Left cardiac atrium (tissue), 4 donors: ENCODE data around the gene SPRR4. TPM values are rescaled to one million over a fixed set of nuclear protein-coding genes. Genes with fewer than 3 reads are reported as not detected.

Source experiments
- ATAC-seq, 2 donors: fragments of 200-7000 bp; cut with Tn5 transposase; one replicate each; pipeline ENCODE4 v1.9.1; 2020; ENCODE audit warnings: mild to moderate bottlenecking in 2 of 2, moderate library complexity in 2 of 2
- DNase-seq: peaks from one replicate; pipeline ENCODE4 v3.0.0-alpha.2; 2020
- intact Hi-C, 2 donors: fragments of 100-400 bp; cut with DNase I; formaldehyde crosslinking; loops; one replicate each; pipeline versions ENCODE4 v1.14.1 to v1.15.1; 2022 to 2023
- long read RNA-seq: library from polyadenylated mRNA; unstranded; transcript quantifications from one replicate; pipeline ENCODE4 v2.0.0, GENCODE V29; 2021
- total RNA-seq, 2 donors: library from RNA; stranded (reverse); fragmentation: NEBNext Ultra II Directional; extraction: Animal tissue kit (Norgen Biotek cat#: 25700); gene quantifications; one replicate each; pipeline ENCODE4 v1.2.1, GENCODE V29; 2021
- donor health status: DM: no; HTN: yes; CAD: no.
- donor health status: DM: no; HTN: yes; CAD: no; lungs with severe emphysema.
- donor health status: DM: yes; HTN: yes; CAD: no.
- donor health status: Dilated cardiomyopathy.

The SPRR4 gene
- not detected for total RNA-seq
- long read RNA-seq: 0 reads

GRCh38 chr1:152970495-152970894, at the start of gene SPRR4:
TSS of gene SPRR4 (plus strand) at chr1:152970648. CDS start at chr1:152971891, 1,243 bp downstream.
- no peak for DNase-seq
- no peak for ATAC-seq
- intact Hi-C loops: no loop called here

DNA sequence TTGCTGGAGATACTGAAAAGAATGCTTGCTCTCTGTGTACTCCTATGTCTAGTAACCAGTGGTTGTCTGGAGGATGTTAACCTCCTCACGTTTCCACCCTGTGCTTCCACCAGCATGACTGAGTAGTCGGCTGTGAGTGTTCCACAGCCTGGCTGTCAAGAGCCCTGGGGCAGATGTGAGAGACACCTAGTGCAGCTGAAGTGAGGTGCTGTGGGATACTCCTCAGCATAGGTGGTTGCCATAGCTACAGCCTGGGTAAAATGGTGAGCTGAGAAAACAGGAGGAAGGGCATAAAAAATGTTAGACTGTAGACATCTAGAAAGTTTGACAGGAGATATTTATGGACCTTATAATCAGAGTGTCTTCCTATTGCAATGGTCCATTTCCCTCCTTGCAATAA, 46.3 kb upstream of the SPRR4 start:
- DNase-seq: no peak
- ATAC-seq: no peak
- intact Hi-C loops: no loop called here

DNA sequence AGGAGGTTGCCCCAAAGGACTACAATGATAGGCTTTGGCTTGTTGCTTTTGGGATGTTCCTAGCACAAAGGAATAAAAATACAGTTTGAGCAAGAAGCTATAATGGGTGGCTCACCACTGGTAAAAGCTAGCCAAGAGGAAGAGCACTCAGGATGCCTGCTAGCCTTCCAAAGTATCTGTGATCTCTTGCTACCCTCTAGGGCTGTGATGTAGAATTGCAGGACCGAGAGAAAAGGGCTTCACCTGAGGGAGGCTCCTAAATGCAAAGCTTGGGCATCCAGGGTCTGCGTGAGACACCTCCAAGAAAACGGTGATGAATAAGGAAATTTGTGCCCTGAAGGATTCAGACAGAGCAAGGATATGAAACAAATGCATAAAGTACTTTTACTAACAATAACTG, 44.4 kb upstream of the SPRR4 start:
- no peak for DNase-seq

DNA sequence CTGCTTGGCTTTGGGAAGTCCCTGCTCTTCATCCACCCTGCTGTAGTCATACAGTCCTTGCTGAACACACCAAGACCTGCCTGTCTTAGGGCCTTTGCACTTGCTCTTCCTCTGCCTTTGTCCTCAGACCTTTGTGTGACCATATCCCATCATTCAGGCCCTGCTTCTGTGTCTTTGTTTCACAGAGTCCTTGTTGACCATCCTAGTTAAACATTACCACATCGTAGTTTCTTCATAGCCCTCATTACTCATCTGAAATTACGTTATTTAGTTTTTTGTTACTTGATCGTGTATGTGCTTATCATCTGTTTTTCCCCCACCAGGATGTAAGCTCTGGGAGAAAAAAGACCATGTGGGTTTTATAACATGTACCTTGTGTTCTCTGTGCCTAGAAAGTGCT, 41.8 kb upstream of the SPRR4 start:
- no peak for ATAC-seq
- intact Hi-C loops: no loop called here
- DNase-seq: no peak

More for the DNA sequence above, 44.4 kb upstream of the SPRR4 start:
- intact Hi-C loops: no loop called here
- ATAC-seq: no peak

DNA sequence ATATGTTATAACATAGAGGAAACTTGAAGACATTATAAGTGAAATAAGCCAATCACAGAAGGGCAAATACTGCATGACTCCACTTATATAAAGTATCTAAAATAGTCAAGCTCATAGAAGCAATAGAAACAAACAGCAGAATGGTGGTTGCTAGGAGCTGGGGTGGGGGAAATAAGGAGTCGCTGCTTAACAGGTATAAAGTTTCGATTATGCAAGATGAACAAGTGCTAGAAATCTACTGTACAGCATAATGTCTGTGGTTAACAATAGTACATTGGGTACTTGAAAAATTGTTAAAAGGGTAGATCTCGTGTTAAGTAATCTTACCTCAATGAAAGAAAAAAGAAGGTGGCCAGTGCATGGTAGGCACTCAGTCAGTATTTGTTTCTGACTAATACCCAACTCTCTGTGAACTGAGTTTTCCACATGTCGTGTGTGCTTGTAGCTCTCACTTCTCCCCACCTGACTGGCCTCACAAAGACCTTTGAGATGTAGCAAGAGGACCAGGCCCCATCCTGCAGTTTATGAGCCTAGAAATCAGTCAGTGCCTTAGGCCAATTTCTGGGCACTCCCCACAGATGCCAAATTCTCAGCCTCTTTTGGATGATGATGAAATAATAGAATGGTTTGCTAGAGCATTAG, 38.2 kb upstream of the SPRR4 start:
- DNase-seq (no peak), ATAC-seq (no peak)
- intact Hi-C loops: no loop called here

- DNase-seq (no peak), ATAC-seq (no peak)
- intact Hi-C loops: no loop called here
Measured at GRCh38 chr1:152933196-152933595, 37.3 kb upstream of the SPRR4 start.

DNA sequence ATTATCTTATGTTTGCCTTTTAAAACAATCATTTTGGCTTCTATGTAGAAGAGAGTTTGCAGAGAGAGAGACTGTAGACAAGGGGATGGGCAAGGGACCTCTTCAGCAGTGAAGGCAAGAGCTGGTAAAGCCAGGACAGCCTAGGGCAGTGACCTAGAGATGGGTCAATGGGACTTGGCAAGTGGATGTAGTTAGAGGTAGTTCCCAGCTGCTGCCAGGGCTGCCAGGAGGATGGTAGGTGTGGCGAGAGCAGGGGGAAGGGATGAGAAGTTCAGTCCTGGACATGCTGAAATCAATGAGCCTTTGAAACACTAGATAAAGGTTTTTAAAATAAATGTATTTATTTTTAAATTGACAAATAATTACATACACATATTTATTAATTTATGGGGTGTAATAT, 29.8 kb upstream of the SPRR4 start:
- intact Hi-C loops: no loop called here
- no peak for DNase-seq
- ATAC-seq: no peak

DNA sequence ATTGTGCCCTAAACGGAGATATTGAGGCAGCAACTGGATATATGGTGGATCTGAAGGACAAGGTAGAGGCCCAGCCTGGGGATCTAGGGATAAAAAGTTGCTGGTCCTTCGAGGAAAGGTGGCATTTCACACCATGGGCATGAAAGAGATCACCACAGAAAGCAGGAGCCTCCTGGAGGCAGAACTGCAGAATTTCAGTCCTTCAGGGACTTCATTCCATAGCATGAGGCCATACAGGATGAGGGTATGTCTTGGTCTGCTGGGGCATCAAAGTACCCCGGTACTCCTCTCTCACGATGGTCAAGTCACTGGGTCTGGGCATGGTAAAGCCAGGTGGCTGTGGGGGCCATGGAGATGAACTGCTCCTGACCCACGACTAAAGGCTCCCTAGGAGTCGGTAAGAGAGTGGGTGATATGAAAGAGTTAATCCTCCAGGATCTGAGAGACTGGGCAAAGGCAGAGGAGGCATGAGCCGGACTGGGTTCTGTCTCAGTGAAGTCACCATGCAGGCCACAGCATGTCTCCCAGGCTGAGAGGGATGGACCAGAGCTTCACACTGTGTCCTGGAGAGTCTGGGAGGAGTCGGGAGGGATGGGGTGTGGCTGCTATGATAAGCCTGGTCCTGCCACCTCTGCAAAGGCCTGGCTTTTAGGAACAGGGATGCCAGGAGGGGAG, 29.3 kb upstream of the SPRR4 start:
- DNase-seq (no peak), ATAC-seq (no peak)
- intact Hi-C loops: no loop called here

DNA sequence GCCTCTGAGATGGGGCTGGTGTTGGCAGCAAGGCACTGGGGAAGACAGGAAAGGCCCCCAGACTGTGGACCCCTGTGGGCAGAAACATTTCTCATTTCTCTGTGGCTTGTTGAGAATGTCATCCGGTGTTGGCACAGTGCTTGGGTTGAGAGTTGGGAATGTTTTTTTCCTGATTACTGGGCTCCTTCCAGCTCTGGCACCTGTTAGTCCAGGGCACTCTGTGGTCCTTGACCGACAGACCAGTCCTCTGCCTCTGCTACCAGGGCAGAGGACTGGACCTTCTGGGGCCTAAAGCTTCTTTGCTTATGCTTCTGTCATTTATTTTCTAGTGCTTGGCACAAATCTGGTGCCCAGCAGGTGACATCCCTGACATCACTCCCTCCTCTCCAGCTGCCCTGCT, 28.3 kb upstream of the SPRR4 start:
- intact Hi-C loops: no loop called here
- DNase-seq: no peak
- no peak for ATAC-seq

- ATAC-seq: no peak
- no peak for DNase-seq
- intact Hi-C loops: no loop called here
Measured at GRCh38 chr1:152946248-152946647, 24.2 kb upstream of the SPRR4 start.

DNA sequence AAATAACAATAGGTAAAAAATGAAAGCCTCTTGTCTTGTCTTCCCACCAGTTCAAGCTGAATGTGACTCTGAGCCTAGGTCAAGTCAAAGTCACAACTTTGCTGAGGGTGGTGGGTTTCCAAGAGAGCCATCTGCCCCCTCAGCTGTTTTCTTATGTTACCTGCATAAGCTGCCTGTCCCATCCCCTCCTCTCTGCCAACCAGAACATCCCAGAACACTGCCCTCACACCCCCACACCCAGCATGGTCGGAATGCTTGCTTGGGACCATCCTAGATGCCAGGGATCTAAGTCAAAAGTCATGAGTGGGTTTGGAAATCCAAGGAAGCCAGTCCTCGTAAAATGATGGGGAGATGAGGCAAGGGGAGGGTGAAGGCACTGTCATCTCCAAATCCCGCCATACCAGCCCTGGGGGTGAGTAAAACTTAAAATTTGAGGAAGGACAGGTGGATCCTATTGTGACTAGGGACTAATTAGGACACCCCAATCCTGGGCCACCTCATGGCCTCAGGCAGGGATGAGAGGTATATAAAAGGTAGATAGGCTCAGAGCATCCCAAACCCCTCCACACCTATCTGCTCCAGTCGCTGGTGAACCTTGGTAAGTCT, 23.7 kb upstream of the SPRR4 start, which contains the start of gene SPRR5:
Gene SPRR5, plus strand, starts transcription at position 556 of the 606 bp plus-strand sequence. CDS start 1,349 bp downstream, outside the sequence.
- DNase-seq: no peak
- ATAC-seq: no peak
- intact Hi-C loops: no loop called here

- no peak for ATAC-seq
- DNase-seq: no peak
- intact Hi-C loops: no loop called here
Measured at GRCh38 chr1:152951711-152952110, 18.7 kb upstream of the SPRR4 start.

GRCh38 chr1:152953761-152954160, 16.7 kb upstream of the SPRR4 start:
- intact Hi-C loops: no loop called here
- DNase-seq (no peak), ATAC-seq (no peak)

GRCh38 chr1:152954436-152954835, 16.0 kb upstream of the SPRR4 start:
- ATAC-seq: no peak
- intact Hi-C loops: no loop called here
- no peak for DNase-seq

GRCh38 chr1:152957561-152957960, 12.9 kb upstream of the SPRR4 start:
- intact Hi-C loops: no loop called here
- ATAC-seq (no peak), DNase-seq (no peak)

DNA sequence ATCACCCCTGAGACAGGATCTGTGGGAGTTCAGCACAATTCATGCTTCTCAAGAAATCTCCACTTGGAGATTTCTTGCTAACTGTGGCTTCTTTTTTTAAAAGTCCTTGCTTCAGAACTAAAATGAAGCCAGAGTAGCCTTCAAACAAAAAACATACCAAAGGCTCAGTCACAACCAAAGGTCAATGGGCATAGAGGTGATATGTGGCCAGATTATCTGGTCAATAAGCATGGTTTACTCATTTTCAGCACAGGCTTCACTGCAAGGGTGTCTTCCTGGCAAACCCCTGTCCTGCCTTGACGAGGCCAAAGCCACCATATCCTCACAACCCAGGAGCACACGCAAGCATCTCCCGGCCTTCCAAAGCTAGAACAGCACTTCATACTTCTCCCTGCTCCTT, 11.2 kb upstream of the SPRR4 start:
- no peak for DNase-seq
- intact Hi-C loops: no loop called here
- no peak for ATAC-seq

GRCh38 chr1:152959801-152960451, 10.5 kb upstream of the SPRR4 start:
- DNase-seq (no peak), ATAC-seq (no peak)
- intact Hi-C loops: no loop called here

- intact Hi-C loops: no loop called here
- DNase-seq: no peak
- no peak for ATAC-seq
Measured at GRCh38 chr1:152960452-152961044, 9.9 kb upstream of the SPRR4 start.

DNA sequence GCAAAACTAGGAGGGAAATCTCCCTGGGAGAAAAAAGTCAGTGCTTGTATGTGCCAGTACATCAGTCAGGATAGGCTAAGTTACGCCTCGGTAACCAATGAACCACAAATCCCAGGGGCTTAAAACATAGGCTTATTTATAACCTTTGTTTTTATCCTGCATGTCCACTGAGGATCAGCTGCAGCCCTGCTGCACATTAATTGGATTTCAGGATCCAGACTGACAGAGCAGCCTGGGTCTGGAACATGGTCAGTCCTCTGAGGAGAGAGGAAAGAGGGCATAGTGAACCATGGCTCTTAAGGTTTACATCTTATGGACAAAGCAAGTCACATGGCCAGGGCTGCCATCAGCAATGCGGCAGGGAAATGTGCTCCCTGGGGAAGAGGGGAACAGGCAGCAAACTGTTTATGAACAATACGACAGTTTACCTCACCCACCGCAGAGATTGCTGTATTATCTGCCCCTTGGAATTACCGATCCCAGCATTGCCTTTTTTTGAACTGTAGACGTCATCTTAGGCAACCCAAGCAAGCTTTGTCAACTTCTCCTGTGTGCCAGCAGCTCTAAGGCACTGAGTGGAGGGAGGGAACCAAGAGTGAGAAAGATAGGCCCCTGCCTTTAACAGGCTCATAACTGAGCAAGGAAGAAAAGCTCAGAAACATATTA, 9.1 kb upstream of the SPRR4 start:
- intact Hi-C loops: no loop called here
- DNase-seq: no peak
- no peak for ATAC-seq
